NCI-H69 (cell line): ENCODE data around the gene PABPN1.

Experiments used
- DNase-seq: peaks from one replicate; lab custom pipeline; 2025; lab: John Stamatoyannopoulos, UW

The PABPN1 gene

DNA sequence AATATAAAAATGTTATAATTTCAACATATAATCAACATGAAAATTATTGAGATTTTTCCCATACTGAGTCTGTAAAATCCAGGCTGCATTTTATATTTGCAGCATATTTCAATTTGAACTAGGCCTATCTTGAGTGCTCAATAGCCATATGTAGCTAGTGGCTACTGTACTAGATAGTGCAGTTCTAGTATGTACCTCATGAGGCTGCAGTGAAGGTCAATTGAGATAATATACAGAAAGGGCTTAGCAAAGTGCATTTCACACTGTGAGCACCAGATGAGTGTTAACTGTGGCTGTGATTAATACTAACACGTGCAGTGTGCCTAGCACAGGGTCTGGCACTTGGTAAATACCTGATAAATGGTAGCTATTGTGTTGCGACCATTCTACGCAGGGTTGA is 36.8 kb downstream of the PABPN1 start:
- no peak for DNase-seq

DNA sequence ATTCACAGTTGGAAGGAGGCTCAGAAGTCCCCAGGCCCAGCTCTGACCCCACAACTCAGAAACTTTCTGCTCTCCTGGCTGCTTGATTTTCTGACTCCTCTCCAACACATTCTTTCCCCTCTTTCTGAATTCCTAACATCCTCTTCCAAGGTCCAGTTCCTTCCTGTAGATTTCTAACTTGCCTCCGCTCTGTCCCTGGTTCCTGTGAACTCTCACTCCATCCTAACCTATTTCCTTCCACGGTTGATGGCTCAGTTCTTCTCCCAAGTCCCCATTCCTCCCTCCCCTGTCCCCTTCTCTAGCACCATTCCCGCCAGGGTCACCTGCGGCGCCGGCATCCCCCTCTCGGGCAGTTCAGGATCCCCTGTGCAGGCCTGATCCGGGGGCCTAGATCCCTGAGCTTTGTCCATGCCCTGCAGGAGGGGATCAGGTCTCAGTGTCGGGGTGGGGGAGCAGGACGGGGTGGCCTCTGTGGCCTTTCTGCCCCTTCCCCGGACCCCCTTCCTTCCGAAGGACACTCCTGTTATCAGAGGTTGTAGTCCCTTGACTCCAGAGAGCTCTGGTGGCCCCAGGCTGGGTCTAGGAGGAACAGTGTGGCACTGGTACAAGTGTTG is 37.4 kb downstream of the PABPN1 start:
- no peak for DNase-seq

DNA sequence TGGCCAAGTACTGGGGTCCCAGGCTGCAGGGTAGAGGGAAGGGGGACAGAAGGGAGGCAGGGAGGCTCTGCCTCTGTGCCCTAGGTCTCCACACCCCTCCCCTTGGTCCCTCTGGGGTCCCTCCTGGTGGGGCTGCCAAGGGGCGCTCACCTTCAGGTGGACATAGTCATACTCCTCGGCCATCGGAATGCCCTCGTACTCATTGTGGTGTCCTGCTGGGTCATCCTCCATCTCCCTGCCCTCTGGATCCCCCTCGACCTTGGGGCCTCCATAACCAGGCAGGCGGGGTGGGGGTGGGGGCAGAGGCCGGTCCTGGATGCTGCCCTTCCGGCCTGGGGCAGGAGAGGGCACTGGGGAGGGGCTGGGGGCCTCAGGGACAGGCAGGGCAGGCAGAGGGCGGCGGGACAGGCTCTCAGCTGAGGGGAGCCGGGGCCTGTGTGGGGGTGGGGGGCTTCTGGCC is 37.9 kb downstream of the PABPN1 start:
- no peak for DNase-seq

GRCh38 chr14:23359722-23360447 is 38.6 kb downstream of the PABPN1 start:
- DNase-seq, result no peak

GRCh38 chr14:23360496-23360895 is 39.2 kb downstream of the PABPN1 start:
- peak; percentile 14 for DNase-seq

DNA sequence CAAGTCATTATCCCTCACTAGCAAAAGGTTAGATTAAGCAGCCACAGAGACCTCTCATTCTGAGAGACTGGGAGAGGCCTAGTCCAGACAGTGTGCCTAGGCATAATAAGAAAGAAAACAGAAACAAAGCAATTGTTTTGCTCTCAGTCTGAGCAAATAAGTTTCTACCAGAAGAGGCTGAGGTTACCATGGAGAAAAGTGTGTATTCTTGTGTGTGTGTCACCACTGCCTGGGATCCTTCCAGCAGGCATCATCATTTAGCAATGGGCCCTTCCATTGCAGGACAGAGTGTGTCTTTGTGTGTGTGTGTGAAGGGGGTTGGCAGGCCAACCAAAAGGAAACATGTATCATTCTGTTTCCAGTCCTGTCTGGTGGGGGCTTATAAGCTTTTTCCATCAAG is 40.1 kb downstream of the PABPN1 start:
- no peak for DNase-seq

- DNase-seq, result no peak
Measured at GRCh38 chr14:23361763-23362162, 40.5 kb downstream of the PABPN1 start.

DNA sequence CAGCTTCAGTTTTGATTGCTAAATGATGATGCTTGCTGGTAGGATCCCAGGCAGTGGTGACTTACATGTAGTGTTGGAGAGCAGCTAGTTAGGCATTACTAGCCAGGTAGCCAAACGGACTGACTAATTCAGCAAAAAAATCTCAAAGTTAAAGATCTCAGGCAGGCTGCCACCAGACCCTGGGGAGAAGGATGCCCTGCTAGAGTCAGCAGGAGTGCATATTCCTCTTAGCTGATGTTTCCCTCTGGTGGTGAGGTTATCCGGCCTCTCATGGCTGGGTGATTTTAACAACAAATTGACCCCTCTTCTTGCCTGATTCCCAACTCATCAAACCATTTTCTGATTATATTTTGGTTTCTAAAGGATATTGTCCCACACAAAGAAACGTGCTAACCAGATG is 40.9 kb downstream of the PABPN1 start:
- DNase-seq, result no peak

DNA sequence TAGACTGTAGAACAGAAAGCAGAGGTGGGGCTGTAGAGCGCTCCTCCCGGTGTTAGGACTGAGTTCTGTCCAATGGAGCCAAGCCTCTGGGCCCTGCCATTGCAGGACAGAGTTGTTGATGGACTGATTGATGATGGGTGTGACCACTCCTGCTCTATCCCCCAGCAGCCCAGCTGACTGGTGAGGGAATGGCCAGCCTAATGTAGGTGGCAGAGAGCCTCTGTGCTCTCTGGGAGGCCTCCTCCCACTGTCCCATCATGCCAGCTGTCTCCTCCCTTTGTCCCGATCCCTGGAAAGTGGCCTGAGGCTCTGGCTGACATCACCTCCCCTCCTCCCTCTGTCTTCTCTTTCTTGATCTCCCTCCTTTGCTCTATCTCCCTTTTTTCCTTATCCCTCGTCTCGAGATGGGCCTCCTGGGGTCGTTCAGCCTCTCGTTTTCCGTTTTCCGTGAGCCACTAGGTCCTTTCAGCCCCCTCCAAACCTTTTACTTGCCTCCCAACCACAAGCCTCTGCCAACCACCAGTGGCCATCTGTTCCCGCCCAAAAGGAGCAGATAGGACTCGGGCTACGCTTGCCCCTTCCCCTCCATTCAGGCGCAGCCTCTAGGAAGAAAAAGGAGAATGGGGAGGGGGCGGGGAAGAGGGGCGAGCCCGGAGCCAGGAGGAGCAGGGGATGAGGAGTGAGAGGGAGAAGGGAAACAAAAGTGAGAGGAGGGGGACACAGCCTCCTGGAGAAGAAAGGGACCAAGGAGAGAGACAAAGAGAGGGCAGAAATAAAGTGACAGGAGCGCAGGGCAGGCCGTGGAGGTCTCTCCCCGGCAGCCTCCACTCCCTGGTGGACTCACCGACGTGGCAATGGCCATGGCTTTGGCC is 43.1 kb downstream of the PABPN1 start:
- DNase-seq, result no peak

GRCh38 chr14:23365036-23365731 is 43.9 kb downstream of the PABPN1 start, which contains the start of gene EFS:
TSS of gene EFS (minus strand) at chr14:23365172. CDS start at chr14:23365025, 147 bp downstream.
- no peak for DNase-seq

DNA sequence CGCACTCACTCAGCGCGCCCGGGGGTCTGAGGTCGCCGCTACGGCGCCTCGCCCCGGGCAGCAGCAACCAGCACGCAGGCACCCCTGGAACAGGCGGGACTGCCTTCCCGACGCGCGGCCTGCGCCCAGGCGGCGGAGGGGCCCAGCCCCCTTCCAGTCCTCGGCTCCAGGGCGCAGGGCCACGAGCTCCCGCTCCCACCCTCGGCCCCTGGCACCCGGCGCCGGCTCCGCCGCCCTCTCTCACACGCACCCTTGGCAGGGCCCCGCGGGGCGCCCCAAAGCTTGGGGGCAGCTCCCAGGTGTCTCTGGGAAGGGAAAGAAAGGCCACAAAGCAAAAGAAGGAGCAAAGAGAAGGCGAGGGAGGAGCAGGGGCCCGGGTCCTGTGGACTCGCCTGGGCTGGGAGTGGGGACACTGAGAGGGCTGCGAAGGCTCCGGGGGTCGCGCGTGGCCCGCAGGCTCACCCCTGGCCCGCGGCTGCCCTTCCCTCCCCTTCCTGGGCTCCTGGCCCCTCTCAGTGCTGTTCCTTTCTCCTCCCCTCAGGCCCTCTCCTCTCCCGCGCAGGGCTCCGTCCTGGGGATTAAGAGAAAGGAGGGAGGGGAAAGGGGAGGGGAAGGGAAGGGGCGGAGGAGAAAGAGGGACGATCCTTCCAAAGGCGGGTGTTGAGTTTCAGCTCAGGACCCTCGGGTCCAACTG is 44.6 kb downstream of the PABPN1 start:
- peak; percentile 58 for DNase-seq

DNA sequence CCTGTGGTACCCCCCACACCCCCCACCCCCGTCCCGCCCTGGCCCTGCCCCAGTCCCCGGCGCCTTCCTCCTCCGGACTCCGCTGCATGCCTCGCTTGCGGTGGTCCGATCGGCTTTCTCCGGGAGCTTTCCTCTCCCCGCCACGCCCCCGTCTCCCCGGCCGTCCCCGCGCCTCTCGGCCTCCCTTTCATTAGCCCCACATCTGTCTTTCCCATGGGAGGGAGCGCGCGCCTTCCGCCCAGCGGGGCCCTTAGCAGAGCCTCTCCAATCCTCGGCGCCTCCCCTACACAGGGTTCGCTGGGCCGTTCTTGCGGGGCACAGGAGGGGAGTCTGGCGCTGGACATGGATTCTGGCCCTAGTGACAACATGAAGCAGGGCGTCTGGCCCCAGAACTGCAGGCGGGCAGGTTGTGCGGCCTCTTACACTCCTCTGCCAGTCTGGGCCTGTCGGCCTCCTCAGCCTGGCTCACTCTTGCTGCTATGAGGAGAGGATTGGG is 45.2 kb downstream of the PABPN1 start:
- DNase-seq, result peak; percentile 65

GRCh38 chr14:23370221-23370620 is 49.0 kb downstream of the PABPN1 start:
- no peak for DNase-seq

DNA sequence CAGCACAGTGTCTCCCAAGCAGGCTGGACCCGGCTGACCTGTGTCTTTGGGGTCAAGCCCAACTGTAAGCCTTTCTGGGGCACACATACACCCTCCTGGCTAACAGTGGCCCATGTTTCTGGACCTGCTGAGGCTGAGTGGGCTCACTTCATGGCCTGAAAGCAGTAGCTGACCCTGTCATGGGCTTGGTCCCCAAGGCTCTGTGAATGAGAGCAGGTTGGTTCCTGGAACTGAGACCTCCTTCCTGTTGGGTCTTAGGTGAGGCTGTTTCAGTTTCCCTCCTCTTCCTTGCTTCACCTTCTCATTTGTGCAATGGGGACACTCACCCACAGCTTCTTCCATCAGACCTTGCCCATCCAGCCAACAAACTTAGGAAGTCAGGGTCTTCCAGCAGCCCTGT is 50.6 kb downstream of the PABPN1 start:
- DNase-seq, result no peak

- DNase-seq, result no peak
Measured at GRCh38 chr14:23372509-23372908, 51.3 kb downstream of the PABPN1 start, which contains the start of gene IL25. TSS of gene IL25 (plus strand) at chr14:23372809.

GRCh38 chr14:23373041-23373440 is 51.8 kb downstream of the PABPN1 start:
- no peak for DNase-seq
